Esophagus muscularis mucosa (tissue), 3 donors: Measurements from ENCODE around the gene ELAVL1.

ENCODE experiments used
- CTCF ChIP-seq, 3 experiments: fragments of 200-600 bp in 2 of 3; fragments of 450-650 bp in 1 of 3; sonication (generic) in 2 of 3; IDR thresholded peaks; one replicate each; pipeline ENCODE4 v1.5.1; 2017 to 2019; ENCODE audit warnings: antibody characterized with exemption in 3 of 3, mild to moderate bottlenecking in 2 of 3, moderate library complexity in 1 of 3
- POLR2AphosphoS5 ChIP-seq, 2 donors: sonication (generic); formaldehyde crosslinking; IDR thresholded peaks; one replicate each; pipeline ENCODE4 v1.6.1; 2017; ENCODE audit warnings: antibody characterized with exemption in 2 of 2

GRCh38 chr19:7976461-7976860, 29.0 kb downstream of the ELAVL1 start:
- TF ChIP-seq CTCF (IDR thresholded peaks at IDR 0.05): no peak
- no peak for TF ChIP-seq POLR2AphosphoS5 (IDR thresholded peaks at IDR 0.05)
